Hematopoietic multipotent progenitor cell treated with erythropoietin and hydrocortisone succinate and interleukin-3 and kit ligand, for 8 days (in vitro differentiated cells): ENCODE measurements around the gene MAX.

Experiments used
- DNase-seq: peaks from one replicate; pipeline ENCODE4 v3.0.0-alpha.2; 2015

The MAX gene

GRCh38 chr14:65102441-65103149 is at the start of gene MAX:
MAX (minus strand) TSS chr14:65102517; CDS start chr14:65102339, 178 bp downstream.
- DNase-seq, result peak; percentile 98

DNA sequence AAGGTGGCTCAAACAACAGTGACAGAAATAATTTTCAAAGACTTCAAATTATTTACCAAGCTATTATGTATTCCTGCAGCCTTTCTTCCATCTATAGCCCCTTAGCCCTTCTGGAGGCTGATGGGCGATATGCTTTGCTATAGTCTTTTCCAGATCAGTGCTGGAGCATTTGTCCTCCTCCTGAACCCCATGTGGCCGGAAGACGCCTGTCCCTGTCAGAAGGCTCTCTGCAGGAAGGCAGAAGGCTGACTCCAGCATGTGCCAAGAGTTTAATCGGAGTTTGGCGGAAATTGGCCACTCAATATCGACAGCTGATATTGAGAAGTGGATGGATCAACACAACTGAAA is 49.3 kb upstream of the MAX start:
- no peak for DNase-seq

DNA sequence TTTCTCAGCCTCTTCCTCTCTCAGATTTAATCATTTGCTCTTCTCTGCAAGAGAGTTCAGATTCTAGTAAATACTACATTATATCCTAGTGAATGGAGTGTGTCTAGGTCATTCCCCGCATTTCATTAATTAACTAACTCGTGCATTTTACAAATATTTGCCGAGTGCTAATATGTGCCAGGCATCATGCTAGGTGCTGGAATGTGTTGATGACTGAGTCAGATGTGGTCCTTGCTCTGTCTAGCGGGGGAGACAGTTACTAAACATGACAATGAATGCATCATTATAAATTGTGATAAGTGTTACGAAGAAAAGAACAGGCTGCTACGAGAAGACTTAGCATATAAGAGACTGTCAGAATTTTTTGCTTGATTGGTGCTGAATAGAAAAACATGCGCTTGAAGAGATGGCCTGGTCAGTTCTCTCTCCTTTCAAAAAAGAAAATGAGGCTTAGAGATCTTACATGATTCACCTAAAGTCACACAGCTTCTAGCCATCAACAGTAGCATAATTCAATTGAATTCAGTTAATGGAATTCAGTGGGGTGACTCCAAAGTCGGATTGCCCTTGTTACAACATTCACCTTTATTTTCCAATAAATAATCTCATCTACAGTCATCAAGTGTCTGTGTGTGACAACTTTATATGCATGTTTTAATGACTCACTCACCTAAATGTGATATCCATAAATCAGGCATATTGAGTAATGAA is 48.7 kb upstream of the MAX start:
- no peak for DNase-seq

DNA sequence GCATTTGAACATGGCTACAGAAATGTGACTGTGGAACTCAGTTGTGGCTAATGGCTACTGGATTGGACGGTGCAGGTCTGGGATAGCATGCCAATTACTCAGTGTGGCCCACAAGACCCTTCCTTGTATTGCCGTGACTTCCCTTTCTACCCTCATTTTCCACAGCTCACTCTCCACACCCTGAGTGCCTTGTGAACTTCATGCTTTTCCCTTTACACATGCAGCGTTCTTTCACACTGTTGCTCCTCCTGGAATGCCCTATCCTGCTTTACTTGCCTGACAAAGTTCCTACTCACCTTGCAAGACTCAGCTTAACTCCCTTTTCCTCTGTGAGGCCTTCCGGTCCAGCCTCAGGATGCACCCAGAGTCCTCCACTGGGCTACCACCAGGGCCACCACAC is 46.8 kb upstream of the MAX start:
- no peak for DNase-seq

DNA sequence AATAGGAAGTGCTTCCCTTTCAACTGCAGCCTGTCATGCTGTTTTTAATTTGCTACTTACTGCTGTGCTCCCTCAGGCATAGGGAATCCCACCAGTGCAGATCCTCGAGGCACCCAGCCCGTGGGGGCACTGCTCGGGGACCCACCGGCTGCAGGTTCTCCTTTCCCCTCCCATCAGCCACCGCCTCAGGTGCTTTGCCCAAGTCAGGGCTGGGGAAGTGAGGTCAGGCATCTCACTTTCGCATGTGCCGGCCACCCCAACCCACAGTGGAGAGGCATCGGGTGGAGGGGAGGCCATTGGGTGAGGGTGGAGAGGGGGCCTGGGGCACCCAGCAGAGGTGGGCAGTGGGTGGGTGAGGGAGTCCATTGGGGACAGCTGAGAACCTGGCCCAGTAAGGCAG is 41.9 kb upstream of the MAX start:
- DNase-seq, result no peak

DNA sequence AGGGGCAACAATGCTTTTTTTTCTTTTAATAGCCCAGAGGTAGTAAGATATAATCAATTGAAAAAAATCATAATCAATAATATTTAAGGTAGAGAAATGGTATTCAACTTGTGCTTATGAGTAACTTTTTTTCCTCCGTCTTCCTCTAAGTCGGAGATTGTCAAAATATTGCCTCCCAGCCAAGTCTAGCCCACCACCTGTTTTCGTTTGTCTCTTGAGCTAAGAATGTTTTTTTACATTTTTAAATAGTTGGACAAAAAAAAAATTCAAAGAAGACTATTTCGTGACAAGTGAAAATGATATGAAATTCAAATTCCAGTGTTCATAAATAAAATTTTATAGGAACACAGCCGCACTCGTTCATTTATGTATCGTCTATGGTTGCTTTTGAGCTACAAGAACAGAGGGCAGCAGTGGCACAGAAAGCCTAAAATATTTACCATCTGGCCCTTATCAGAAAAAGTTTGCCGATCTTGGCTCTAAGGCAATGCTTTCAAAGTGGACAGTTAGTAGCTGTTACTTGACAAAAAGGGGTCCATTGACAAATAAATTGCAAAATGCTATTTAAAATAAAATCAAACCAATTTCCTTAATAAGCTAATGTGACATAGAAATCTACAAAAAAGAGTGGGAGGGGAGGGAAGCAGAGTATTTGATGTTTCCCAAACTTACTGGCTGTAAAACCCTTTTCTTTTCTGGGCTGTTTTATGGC is 40.8 kb upstream of the MAX start:
- no peak for DNase-seq

DNA sequence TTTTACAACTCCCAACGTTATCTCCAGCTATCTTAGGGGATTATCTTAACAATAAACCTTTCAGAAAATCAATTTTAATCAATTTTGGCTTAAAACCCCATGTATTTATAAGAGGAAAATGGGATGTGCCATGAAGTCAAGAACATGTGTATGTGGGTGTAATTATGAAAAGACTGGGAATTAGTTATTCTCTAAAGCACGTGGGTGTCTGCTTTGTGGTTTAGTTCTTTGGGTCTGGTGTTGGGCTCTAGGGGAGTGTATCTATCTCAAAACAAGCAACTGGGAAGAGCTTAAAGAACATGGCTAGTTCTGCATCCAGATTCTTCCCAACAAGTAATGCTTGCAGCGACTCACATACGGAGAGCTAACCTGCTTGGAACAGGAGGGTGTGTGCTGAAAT is 40.1 kb upstream of the MAX start:
- no peak for DNase-seq

GRCh38 chr14:65141523-65141922 is 39.2 kb upstream of the MAX start:
- DNase-seq, result no peak

DNA sequence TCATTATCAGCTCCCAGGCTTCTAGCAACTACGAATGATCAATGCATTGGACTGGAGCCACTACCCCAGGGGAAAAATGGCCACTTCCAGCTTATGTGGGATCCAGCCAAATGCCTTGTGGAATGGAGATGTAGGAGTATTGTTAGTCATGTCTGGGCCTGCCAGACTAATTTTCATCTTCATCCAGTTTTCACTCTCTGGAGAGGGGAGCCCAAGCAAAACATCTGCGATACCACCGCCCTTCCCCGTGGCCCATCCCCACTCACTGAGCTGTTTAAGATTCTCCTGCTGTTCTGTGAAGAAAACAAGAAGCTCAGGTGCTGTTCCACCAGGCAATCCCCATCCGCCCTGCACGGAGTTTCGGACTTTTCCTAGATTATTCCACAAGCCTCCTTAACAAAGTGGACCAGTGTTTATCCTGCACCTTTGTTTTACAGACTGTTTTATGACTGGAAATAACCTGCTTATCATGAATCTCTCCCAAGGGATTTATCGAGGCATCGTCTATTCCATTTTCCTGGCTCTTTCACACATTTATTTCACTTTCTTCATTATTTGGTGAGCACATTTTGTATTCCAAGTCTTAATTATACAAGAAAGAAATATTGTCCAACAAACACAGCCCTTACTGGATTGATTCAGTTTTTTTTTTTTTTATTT is 35.5 kb upstream of the MAX start:
- no peak for DNase-seq

DNA sequence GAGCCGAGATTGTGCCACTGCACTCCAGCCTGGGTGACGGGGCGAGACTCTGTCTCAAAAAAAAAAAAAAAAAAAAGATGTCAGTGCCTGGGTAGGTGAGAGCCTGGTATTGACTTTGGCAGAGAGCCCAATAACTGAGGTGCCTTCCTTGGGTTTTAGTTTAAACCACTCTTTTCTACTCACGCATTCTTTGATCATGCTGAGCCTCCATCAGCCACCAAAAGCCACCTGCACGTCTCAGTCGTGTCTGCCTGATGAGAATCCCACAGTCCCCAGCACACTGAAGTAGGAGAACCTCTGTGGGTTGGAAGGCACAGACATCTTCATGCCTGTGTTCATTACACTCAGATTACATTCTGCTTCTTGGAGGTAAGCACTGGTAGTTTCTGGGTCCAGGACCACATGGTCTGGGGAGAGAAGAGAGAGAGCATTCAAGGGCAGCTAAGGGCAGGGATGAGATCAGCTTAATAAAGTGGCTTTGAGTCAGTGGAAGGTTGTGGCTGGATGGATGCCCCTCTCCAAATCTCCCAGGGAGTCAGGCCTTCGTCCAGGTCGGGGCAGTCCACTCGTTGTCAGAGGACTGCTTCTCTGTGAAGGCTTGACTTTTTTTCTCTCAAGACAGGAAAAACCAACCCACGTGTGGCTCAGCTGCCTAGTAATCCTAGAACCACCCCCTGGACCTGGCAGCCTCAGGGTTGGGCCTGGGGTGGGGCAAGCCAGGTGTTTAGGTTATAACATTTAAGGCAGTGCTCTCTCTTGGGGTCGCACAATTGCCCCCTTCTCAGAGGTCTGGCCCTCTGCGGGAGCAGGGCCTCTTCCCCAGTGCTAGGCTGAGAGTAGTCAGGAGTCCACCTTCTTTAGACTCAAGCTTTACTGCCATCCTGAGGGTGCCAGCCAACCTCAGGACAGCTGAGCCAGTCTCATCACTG is 32.6 kb upstream of the MAX start:
- no peak for DNase-seq

- no peak for DNase-seq
Observed at GRCh38 chr14:65132855-65133254, 30.5 kb upstream of the MAX start.

DNA sequence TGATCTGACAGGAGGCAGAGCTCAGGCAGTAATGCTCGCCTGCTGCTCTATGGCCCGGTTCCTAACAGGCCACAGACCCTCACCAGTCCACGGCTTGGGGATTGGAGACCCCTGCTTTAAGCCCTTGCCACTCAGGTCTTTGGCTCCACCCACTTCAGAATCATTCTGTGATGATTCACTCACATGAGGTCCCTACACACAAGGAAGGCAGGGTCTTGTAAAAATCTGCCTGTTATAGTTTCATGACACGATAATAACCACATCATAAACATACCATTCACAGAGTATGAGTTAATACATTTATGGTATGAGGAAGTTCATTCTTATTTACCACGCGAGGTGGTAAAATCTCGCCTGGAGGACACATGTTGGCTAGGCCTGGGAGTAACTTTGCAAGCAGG is 29.0 kb upstream of the MAX start:
- no peak for DNase-seq

GRCh38 chr14:65128096-65128495 is 25.8 kb upstream of the MAX start:
- no peak for DNase-seq

- no peak for DNase-seq
Observed at GRCh38 chr14:65117769-65118745, 15.7 kb upstream of the MAX start.

GRCh38 chr14:65115615-65116014 is 13.3 kb upstream of the MAX start:
- DNase-seq, result no peak

DNA sequence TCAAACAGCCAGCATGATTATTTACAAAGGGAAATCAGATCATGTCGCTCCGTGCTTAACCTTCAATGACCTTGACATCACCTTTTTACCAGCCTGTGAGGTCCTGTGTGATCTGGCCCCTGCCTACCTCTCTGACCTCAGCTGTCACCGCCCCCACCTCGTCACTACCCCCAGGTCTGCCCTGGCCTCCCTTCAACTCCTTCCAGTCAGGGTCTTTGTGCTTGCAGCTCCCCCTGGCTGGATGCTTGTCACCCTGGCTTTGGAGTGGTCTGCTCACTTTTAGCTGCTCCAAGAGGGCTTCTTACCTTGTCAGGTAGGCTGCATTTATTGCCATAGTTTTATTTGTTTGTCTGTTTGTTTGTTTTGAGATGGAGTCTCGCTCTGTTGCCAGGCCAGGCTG is 8.2 kb upstream of the MAX start:
- no peak for DNase-seq

- DNase-seq, result no peak
Observed at GRCh38 chr14:65109357-65109756, 7.0 kb upstream of the MAX start.

DNA sequence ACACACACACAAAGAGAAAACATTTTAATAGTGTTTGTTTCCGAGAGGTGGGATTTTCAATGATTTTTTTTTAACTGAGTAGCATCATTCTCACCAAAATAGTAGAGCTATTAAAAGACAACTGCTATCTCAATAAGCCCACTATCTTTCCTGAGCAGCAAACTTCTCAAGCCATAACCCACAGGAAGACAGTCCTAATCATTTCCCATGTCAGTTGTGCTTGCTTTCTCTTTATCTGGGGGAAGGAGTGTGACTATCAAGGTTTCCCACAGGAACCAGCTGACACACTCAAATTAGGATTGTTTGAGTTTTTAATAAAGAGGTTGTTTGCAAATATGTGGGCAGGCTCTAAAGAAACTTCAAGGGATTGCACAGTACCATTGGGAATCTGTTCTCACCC is 4.9 kb upstream of the MAX start:
- peak; percentile 88 for DNase-seq

- peak; percentile 19 for DNase-seq
Observed at GRCh38 chr14:65106736-65107135, 4.4 kb upstream of the MAX start.

GRCh38 chr14:65106316-65106715 is 4.0 kb upstream of the MAX start:
- no peak for DNase-seq

- no peak for DNase-seq
Observed at GRCh38 chr14:65104791-65105190, 2.5 kb upstream of the MAX start.
